Epithelial cell of esophagus (primary cell): Measurements from ENCODE around the gene VPS37C.

ENCODE experiments used
- DNase-seq: peaks from one replicate; pipeline ENCODE4 v3.0.0; 2010; ENCODE audit warnings: low read depth
- H3K4me3 ChIP-seq: 2 replicates; pipeline ENCODE4 v1.5.1; 2011; ENCODE audit warnings: mild to moderate bottlenecking, low read length, control low read depth
- CTCF ChIP-seq: IDR thresholded peaks from 2 replicates; pipeline ENCODE4 v1.5.1; 2011; ENCODE audit warnings: low read depth, mild to moderate bottlenecking, low read length, control low read depth, inconsistent platforms; ENCODE audit not compliant: insufficient read depth; ENCODE audit errors: missing control alignments

VPS37C gene

GRCh38 chr11:61157743-61158142, 3.5 kb downstream of the VPS37C start:
- TF ChIP-seq CTCF, result no peak
- no peak for DNase-seq
- no peak overlapping the region for H3K4me3 ChIP-seq

GRCh38 chr11:61155741-61156140, 5.5 kb downstream of the VPS37C start:
- H3K4me3 ChIP-seq, result no peak overlapping the region
- no peak for TF ChIP-seq CTCF
- no peak for DNase-seq

- H3K4me3 ChIP-seq, result no peak overlapping the region
- no peak for DNase-seq
- TF ChIP-seq CTCF, result no peak
Measured at GRCh38 chr11:61155312-61155711, 5.9 kb downstream of the VPS37C start.

- no peak for DNase-seq
- no peak overlapping the region for H3K4me3 ChIP-seq
- no peak for TF ChIP-seq CTCF
Measured at GRCh38 chr11:61154528-61154927, 6.7 kb downstream of the VPS37C start.

- no peak overlapping the region for H3K4me3 ChIP-seq
- no peak for TF ChIP-seq CTCF
- DNase-seq, result no peak
Measured at GRCh38 chr11:61153593-61154095, 7.6 kb downstream of the VPS37C start.

- TF ChIP-seq CTCF, result no peak
- DNase-seq, result peak; percentile 84
- no peak overlapping the region for H3K4me3 ChIP-seq
Measured at GRCh38 chr11:61152816-61153592, 8.2 kb downstream of the VPS37C start.
